Duodenal mucosa (tissue), 2 donors: ENCODE measurements around the gene ANLN.

ENCODE experiments used
- H3K27ac ChIP-seq: one replicate; pipeline ENCODE4 v1.7.0; 2013; ENCODE audit warnings: low read depth, low read length
- H3K27me3 ChIP-seq, 2 donors: one replicate each; pipeline ENCODE4 v1.7.0; 2013; ENCODE audit warnings: low read length in 2 of 2, control low read depth in 1 of 2; ENCODE audit not compliant: insufficient read depth in 2 of 2, control insufficient read depth in 1 of 2
- H3K36me3 ChIP-seq, 2 donors: one replicate each; pipeline ENCODE4 v1.7.0; 2013; ENCODE audit warnings: low read length in 2 of 2, control low read depth in 1 of 2; ENCODE audit not compliant: insufficient read depth in 2 of 2, control insufficient read depth in 1 of 2
- H3K4me1 ChIP-seq, 2 donors: one replicate each; pipeline ENCODE4 v1.7.0; 2013; ENCODE audit warnings: low read length in 2 of 2, control low read depth in 1 of 2; ENCODE audit not compliant: insufficient read depth in 2 of 2, control insufficient read depth in 1 of 2
- H3K4me3 ChIP-seq, 2 donors: one replicate each; pipeline ENCODE4 v1.7.0; 2013; ENCODE audit warnings: low read length in 2 of 2, low read depth in 1 of 2
- H3K9ac ChIP-seq, 2 donors: one replicate each; pipeline ENCODE4 v1.7.0; 2013; ENCODE audit warnings: low read length in 2 of 2, low read depth in 1 of 2
- H3K9me3 ChIP-seq, 2 donors: one replicate each; pipeline ENCODE4 v1.7.0; 2013; ENCODE audit warnings: low read length in 2 of 2, control low read depth in 1 of 2; ENCODE audit not compliant: control insufficient read depth in 1 of 2

ANLN gene

GRCh38 chr7:36358589-36358988 lies 31.1 kb upstream of the ANLN start:
- Histone ChIP-seq H3K4me1 (no peaks in the 10 kb centered on the region), H3K36me3 (no peaks in the 10 kb centered on the region), H3K9ac (no peak overlapping the region), H3K27me3 (no peaks in the 10 kb centered on the region), H3K4me3 (no peak overlapping the region), H3K9me3 (no peaks in the 10 kb centered on the region), H3K27ac (no peak overlapping the region)

- Histone ChIP-seq H3K4me3 (no peak overlapping the region), H3K36me3 (no peaks in the 10 kb centered on the region), H3K27me3 (no peaks in the 10 kb centered on the region), H3K4me1 (no peaks in the 10 kb centered on the region), H3K9ac (no peak overlapping the region), H3K9me3 (no peaks in the 10 kb centered on the region), H3K27ac (no peak overlapping the region)
Measured at GRCh38 chr7:36360244-36360643, 29.4 kb upstream of the ANLN start.

- Histone ChIP-seq H3K4me3 (no peak overlapping the region), H3K36me3 (no peaks in the 10 kb centered on the region), H3K9ac (no peak overlapping the region), H3K4me1 (no peaks in the 10 kb centered on the region), H3K9me3 (no peaks in the 10 kb centered on the region), H3K27me3 (no peaks in the 10 kb centered on the region), H3K27ac (no peak overlapping the region)
Measured at GRCh38 chr7:36361227-36361626, 28.4 kb upstream of the ANLN start.

- no peak overlapping the region for H3K27ac ChIP-seq
- no peaks in the 10 kb centered on the region for H3K27me3 ChIP-seq
- H3K36me3 ChIP-seq = no peaks in the 10 kb centered on the region
- no peak overlapping the region for H3K9ac ChIP-seq
- no peak overlapping the region for H3K4me3 ChIP-seq
- H3K4me1 ChIP-seq = peaks cover 0 to 4% of the 10 kb centered on the region in 2 donors
- H3K9me3 ChIP-seq = no peaks in the 10 kb centered on the region
Measured at GRCh38 chr7:36363515-36363914, 26.1 kb upstream of the ANLN start.

GRCh38 chr7:36366005-36366717 lies 23.5 kb upstream of the ANLN start:
- no peaks in the 10 kb centered on the region for H3K27me3 ChIP-seq
- no peaks in the 10 kb centered on the region for H3K9me3 ChIP-seq
- H3K27ac ChIP-seq = no peak overlapping the region
- H3K4me3 ChIP-seq = peak overlapping the region; percentile 70 to 78
- H3K9ac ChIP-seq = peak overlapping the region; percentile 65 to 69
- H3K4me1 ChIP-seq = peaks cover 0 to 4% of the 10 kb centered on the region in 2 donors
- no peaks in the 10 kb centered on the region for H3K36me3 ChIP-seq

- peaks cover 0 to 4% of the 10 kb centered on the region in 2 donors for H3K4me1 ChIP-seq
- no peaks in the 10 kb centered on the region for H3K9me3 ChIP-seq
Measured at GRCh38 chr7:36366718-36367560, 22.7 kb upstream of the ANLN start.

GRCh38 chr7:36367561-36368077 lies 22.0 kb upstream of the ANLN start:
- H3K27ac ChIP-seq = no peak overlapping the region
- no peaks in the 10 kb centered on the region for H3K27me3 ChIP-seq
- peak overlapping the region; percentile 38 to 65 for H3K9ac ChIP-seq
- H3K4me3 ChIP-seq = peak overlapping the region; percentile 70 to 78
- H3K9me3 ChIP-seq = no peaks in the 10 kb centered on the region
- no peaks in the 10 kb centered on the region for H3K36me3 ChIP-seq
- H3K4me1 ChIP-seq = peaks cover 0 to 4% of the 10 kb centered on the region in 2 donors

More at GRCh38 chr7:36366718-36367560, 22.7 kb upstream of the ANLN start:
- Histone ChIP-seq H3K36me3 (no peaks in the 10 kb centered on the region), H3K27ac (peak overlapping the region; percentile 79), H3K4me3 (peak overlapping the region; percentile 70 to 78), H3K27me3 (no peaks in the 10 kb centered on the region), H3K9ac (peak overlapping the region; percentile 65 to 69)

- Histone ChIP-seq H3K4me3 (no peak overlapping the region), H3K4me1 (peaks cover 0 to 4% of the 10 kb centered on the region in 2 donors), H3K27ac (no peak overlapping the region)
Measured at GRCh38 chr7:36368496-36368895, 21.2 kb upstream of the ANLN start.

GRCh38 chr7:36369171-36369570 lies 20.5 kb upstream of the ANLN start:
- no peak overlapping the region for H3K4me3 ChIP-seq
- no peak overlapping the region for H3K9ac ChIP-seq
- H3K4me1 ChIP-seq = peaks cover 0 to 4% of the 10 kb centered on the region in 2 donors
- H3K27me3 ChIP-seq = no peaks in the 10 kb centered on the region
- no peaks in the 10 kb centered on the region for H3K9me3 ChIP-seq
- H3K36me3 ChIP-seq = no peaks in the 10 kb centered on the region
- no peak overlapping the region for H3K27ac ChIP-seq

More at GRCh38 chr7:36368496-36368895, 21.2 kb upstream of the ANLN start:
- Histone ChIP-seq H3K36me3 (no peaks in the 10 kb centered on the region), H3K9me3 (no peaks in the 10 kb centered on the region), H3K27me3 (no peaks in the 10 kb centered on the region), H3K9ac (no peak overlapping the region)

GRCh38 chr7:36370046-36370445 lies 19.6 kb upstream of the ANLN start:
- Histone ChIP-seq H3K27ac (no peak overlapping the region), H3K36me3 (no peaks in the 10 kb centered on the region), H3K4me1 (peaks cover 0 to 4% of the 10 kb centered on the region in 2 donors), H3K9me3 (no peaks in the 10 kb centered on the region), H3K27me3 (no peaks in the 10 kb centered on the region), H3K9ac (no peak overlapping the region), H3K4me3 (no peak overlapping the region)
